ENCODE results near the gene TOPAZ1.

The TOPAZ1 gene

DNA sequence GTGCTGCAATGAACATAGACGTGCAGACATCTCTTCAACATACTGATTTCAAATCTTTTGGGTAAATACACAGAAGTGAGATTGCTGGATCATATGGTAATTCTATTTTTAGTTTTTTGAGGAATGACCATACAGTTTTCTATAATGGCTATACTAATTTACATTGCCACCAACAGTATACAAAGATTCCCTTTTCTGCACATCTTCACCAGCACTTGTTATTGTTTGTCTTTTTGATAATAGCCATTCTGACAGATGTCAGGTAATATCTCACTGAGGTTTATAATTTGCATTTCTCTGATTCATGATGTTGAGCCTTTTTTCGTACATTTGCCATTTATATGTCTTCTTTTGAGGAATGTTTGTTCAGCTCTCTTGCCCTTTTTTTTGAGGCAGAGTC, 30.5 kb downstream of the TOPAZ1 start:
- TF ChIP-seq, protein P1, sequence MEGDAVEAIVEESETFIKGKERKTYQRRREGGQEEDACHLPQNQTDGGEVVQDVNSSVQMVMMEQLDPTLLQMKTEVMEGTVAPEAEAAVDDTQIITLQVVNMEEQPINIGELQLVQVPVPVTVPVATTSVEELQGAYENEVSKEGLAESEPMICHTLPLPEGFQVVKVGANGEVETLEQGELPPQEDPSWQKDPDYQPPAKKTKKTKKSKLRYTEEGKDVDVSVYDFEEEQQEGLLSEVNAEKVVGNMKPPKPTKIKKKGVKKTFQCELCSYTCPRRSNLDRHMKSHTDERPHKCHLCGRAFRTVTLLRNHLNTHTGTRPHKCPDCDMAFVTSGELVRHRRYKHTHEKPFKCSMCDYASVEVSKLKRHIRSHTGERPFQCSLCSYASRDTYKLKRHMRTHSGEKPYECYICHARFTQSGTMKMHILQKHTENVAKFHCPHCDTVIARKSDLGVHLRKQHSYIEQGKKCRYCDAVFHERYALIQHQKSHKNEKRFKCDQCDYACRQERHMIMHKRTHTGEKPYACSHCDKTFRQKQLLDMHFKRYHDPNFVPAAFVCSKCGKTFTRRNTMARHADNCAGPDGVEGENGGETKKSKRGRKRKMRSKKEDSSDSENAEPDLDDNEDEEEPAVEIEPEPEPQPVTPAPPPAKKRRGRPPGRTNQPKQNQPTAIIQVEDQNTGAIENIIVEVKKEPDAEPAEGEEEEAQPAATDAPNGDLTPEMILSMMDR (IDR thresholded peaks at IDR 0.05; ENCODE audit: low read depth, low read length) = no peak
- DNase-seq (ENCODE audit: extremely low read depth, low read depth) = no peak

DNA sequence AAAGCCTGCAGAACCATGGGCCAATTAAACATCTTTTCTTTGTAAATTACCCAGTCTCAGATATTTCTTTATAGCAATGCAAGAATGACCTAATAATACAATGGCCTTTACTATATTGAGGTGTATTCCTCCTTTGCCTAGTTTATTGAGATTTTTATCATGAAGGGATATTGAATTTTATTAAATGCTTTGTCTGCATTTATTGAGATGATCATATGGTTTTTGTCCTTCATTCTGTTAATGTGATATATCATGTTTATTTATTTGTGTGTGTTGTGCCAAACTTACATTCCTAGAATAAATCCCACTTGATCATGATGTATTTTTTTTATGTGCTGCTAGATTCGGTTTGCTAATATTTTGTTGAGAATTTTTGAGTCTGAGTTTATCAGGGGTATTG, 36.2 kb downstream of the TOPAZ1 start:
- DNase-seq (ENCODE audit: extremely low read depth, low read depth) = no peak
- TF ChIP-seq, protein P1 (IDR thresholded peaks at IDR 0.05; ENCODE audit: low read depth, low read length) = no peak

DNA sequence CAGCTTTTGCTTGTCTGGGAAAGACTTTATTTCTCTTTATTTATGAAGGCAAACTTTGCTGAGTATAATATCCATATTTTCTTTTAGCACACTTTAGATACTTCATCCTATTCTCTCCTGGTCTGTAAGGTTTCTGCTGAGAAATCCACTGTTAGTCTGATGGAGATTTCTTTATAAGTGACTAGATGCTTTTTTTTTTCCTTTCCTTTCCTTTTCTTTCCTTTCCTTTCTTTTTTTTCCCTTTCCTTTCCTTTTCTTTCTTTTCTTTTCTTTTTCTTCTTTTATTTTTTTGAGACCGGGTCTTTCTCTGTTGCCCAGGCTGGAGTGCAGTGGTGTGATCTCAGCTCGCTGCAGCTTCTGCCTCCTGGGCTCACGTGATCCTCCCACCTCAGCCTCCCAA, 38.4 kb downstream of the TOPAZ1 start:
- no peak for DNase-seq (ENCODE audit: extremely low read depth, low read depth)
- TF ChIP-seq, protein P1 (IDR thresholded peaks at IDR 0.05; ENCODE audit: low read depth, low read length) = no peak

DNA sequence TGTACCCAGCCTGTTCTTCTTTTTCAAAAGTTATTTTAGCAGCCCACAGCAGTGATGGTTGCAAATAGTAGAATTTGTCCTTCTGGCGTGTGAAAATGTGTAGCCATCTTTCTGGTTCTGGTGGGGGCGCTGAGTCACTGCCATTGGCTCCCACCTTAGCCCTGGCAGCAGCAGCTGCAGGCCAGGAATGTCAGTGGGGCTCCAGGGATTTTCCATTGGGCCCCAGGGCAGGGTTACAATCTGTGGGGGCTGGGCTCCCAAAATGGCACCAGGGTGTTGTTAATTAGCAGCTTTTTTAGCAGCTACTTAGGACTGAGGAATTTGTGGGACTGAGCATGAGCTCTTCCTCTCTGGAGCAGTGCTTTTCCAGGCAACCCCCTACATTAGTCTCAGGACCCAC, 38.9 kb downstream of the TOPAZ1 start:
- DNase-seq (ENCODE audit: extremely low read depth, low read depth) = no peak
- TF ChIP-seq, protein P1 (IDR thresholded peaks at IDR 0.05; ENCODE audit: low read depth, low read length) = no peak

DNA sequence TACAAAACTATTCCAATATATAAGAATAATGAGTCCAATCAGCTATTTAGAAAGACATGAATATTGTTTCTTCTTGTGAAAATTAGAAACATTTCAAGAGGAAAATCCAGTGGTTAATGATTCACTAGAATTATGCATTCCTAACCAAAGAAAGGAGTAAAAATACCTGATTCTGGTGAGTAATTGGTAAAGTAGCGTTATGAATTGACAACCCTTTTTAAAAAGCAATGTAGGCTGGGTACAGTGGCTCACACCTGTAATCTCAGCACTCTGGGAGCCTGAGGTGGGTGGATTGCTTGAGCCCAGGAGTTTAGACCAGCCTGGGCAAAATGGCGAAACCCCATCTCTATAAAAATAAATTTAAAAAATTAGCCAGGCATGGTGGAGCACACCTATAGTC, 43.3 kb downstream of the TOPAZ1 start:
- TF ChIP-seq, protein P1 (IDR thresholded peaks at IDR 0.05; ENCODE audit: low read depth, low read length) = no peak
- no peak for DNase-seq (ENCODE audit: extremely low read depth, low read depth)

DNA sequence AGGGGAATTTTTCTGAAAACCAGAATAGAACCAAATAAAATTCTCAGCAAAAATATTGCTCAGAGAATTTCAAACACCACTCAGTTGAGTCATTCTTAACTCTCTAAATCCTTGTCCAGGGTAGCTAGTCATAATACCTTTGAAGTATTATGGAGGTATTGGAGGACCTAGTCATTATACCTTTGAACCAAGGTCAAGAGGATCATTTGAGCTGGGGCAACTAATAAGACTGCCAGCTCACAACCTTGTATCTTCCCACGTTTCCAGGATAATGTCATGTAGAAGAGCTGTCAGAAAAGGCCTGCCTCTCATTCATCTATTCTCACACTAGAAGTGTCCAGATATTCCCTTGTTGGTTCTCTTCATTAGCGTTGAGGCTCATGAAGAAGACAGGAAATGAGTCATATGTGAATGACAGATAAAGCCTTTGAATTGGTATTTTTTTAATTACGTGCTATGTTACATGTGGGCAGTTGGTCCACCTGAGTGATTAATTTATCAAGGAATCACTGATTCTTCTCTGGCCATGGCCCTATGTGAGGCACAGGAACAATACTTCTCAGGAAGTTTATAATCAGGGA, 48.3 kb downstream of the TOPAZ1 start:
- no peak for DNase-seq (ENCODE audit: extremely low read depth, low read depth)

DNA sequence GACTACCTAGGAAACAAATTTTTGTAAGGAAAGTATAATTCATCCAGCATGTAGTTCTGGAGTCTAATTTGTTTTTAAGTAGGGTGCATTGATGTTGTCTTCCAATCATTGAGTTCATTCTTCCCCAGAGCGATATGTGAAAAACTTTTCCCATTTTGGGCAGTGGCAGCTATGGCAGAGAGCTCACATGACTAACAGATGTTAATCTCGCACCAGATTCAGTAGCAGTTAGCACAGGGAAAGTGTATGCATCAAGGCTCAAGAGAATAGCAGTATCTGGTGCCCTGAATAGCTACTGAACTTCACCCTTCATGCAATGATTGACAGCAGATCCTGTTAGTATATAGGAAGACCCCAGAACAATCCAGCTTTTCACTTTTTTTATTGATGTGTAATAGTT, 50.6 kb downstream of the TOPAZ1 start:
- TF ChIP-seq, protein P1 (IDR thresholded peaks at IDR 0.05; ENCODE audit: low read depth, low read length) = no peak
- no peak for DNase-seq (ENCODE audit: extremely low read depth, low read depth)

More for the DNA sequence above, 48.3 kb downstream of the TOPAZ1 start:
- TF ChIP-seq, protein P1 (IDR thresholded peaks at IDR 0.05; ENCODE audit: low read depth, low read length) = no peak

Data from AG09319 (cell line).